ENCODE data around the gene OR2K2.
"Not testable (repeated sequence)": the region's sequence is repeated elsewhere in the genome, so short reads cannot be mapped to it uniquely, and the experiment has no call there.

Gene OR2K2

GRCh38 chr9:111301195-111301594 is 28.8 kb downstream of the OR2K2 start:
- Histone ChIP-seq H3K4me1 (ENCODE audit: control insufficient read depth in 1 of 2, insufficient read depth in 1 of 2, low read depth in 1 of 2, low read length in 1 of 2) (no peaks in the 10 kb centered on the region), H3K27ac (no peak overlapping the region), H3K9me3 (no peaks in the 10 kb centered on the region), H3K27me3 (peaks cover 5% of the 10 kb centered on the region), H3K36me3 (no peaks in the 10 kb centered on the region), H3K4me3 (ENCODE audit: low read depth in 1 of 2, low read length in 1 of 2) (no peak overlapping the region)
- TF ChIP-seq CTCF (IDR thresholded peaks at IDR 0.05) = no peak

DNA sequence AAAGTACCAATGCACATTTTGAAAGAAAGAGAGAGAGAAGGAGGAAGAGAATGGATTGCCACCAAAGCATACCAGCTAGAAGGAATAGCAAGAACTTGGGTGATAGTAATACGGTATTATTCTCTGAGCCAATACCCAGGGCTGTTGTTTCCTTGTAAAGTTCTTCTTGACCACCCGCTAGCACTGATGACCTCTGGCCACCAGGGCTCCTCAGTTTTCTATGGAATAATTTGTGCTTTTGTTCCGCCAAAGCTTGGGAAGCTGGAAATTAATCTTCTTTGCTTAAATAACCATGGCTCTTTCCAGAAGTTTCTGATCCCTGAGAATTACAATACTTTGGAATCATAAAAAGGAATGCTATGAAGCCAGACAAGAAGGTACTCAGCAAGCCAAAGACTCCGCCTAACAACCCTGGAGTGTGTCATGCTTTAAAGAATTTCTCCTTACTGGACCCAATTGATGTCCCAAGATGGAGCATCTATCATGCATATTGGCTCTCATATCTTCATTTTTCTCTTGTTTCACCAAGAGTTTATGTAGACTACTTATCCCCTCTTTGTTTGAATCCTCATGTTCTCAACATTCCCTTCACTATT is 29.8 kb downstream of the OR2K2 start:
- Histone ChIP-seq H3K4me1 (ENCODE audit: control insufficient read depth in 1 of 2, insufficient read depth in 1 of 2, low read depth in 1 of 2, low read length in 1 of 2) (no peaks in the 10 kb centered on the region), H3K27ac (no peak overlapping the region), H3K4me3 (ENCODE audit: low read depth in 1 of 2, low read length in 1 of 2) (no peak overlapping the region), H3K9me3 (no peaks in the 10 kb centered on the region), H3K36me3 (no peaks in the 10 kb centered on the region), H3K27me3 (peaks cover 5% of the 10 kb centered on the region)
- no peak for TF ChIP-seq CTCF (IDR thresholded peaks at IDR 0.05)

- H3K4me1 ChIP-seq (ENCODE audit: control insufficient read depth in 1 of 2, insufficient read depth in 1 of 2, low read depth in 1 of 2, low read length in 1 of 2); H3K27ac ChIP-seq; H3K36me3 ChIP-seq; H3K9me3 ChIP-seq; H3K27me3 ChIP-seq; H3K4me3 ChIP-seq (ENCODE audit: low read depth in 1 of 2, low read length in 1 of 2): not testable (repeated sequence)
Observed at GRCh38 chr9:111299599-111299966, 30.4 kb downstream of the OR2K2 start.

- H3K36me3 ChIP-seq = no peaks in the 10 kb centered on the region
- H3K9me3 ChIP-seq = no peaks in the 10 kb centered on the region
- no peaks in the 10 kb centered on the region for H3K4me1 ChIP-seq (ENCODE audit: control insufficient read depth in 1 of 2, insufficient read depth in 1 of 2, low read depth in 1 of 2, low read length in 1 of 2)
- H3K27ac ChIP-seq = no peak overlapping the region
- H3K4me3 ChIP-seq (ENCODE audit: low read depth in 1 of 2, low read length in 1 of 2) = no peak overlapping the region
- TF ChIP-seq CTCF (IDR thresholded peaks at IDR 0.05) = peak; percentile 87
- H3K27me3 ChIP-seq = peaks cover 5% of the 10 kb centered on the region
Observed at GRCh38 chr9:111298731-111299598, 31.1 kb downstream of the OR2K2 start.

GRCh38 chr9:111298111-111298510 is 31.9 kb downstream of the OR2K2 start:
- Histone ChIP-seq H3K36me3 (no peaks in the 10 kb centered on the region), H3K4me3 (ENCODE audit: low read depth in 1 of 2, low read length in 1 of 2) (no peak overlapping the region), H3K27me3 (peaks cover 5% of the 10 kb centered on the region), H3K4me1 (ENCODE audit: control insufficient read depth in 1 of 2, insufficient read depth in 1 of 2, low read depth in 1 of 2, low read length in 1 of 2) (no peaks in the 10 kb centered on the region), H3K27ac (no peak overlapping the region), H3K9me3 (no peaks in the 10 kb centered on the region)
- TF ChIP-seq CTCF (IDR thresholded peaks at IDR 0.05) = no peak
